Astrocyte (in vitro differentiated cells and primary cell): ENCODE results near the gene ATF7. TPM values are rescaled to one million over a fixed set of nuclear protein-coding genes. Genes with fewer than 3 reads are reported as not detected.

Experiments
- DNase-seq: peaks from one replicate; pipeline ENCODE4 v3.0.0-alpha.2; 2010; ENCODE audit warnings: low read depth
- FAIRE-seq: peaks from 2 replicates; lab custom pipeline; 2011; peaks lifted over from hg19 to GRCh38; lab: Jason Lieb, UNC
- H2AFZ ChIP-seq: 2 replicates; pipeline ENCODE4 v1.6.0; 2012; ENCODE audit warnings: low read depth, low read length, inconsistent platforms
- H3K27ac ChIP-seq: 2 replicates; pipeline ENCODE4 v1.5.1; 2011; ENCODE audit warnings: low read depth, low read length, inconsistent platforms
- H3K27me3 ChIP-seq: 2 replicates; pipeline ENCODE4 v1.6.0; 2011; ENCODE audit warnings: low read length, inconsistent platforms; ENCODE audit not compliant: insufficient read depth
- H3K36me3 ChIP-seq: 2 replicates; pipeline ENCODE4 v1.5.1; 2011; ENCODE audit warnings: low read length, inconsistent platforms; ENCODE audit not compliant: insufficient read depth
- H3K4me1 ChIP-seq: 2 replicates; pipeline ENCODE4 v1.5.1; 2011; ENCODE audit warnings: low read length, inconsistent platforms; ENCODE audit not compliant: insufficient read depth
- H3K4me2 ChIP-seq: 2 replicates; pipeline ENCODE4 v1.6.0; 2012; ENCODE audit warnings: low read length, inconsistent platforms
- H3K4me3 ChIP-seq: 2 replicates; pipeline ENCODE4 v1.5.1; 2011; ENCODE audit warnings: low read depth, mild to moderate bottlenecking, low read length, inconsistent platforms; ENCODE audit not compliant: insufficient read depth
- H3K79me2 ChIP-seq: 2 replicates; pipeline ENCODE4 v1.6.0; 2012; ENCODE audit warnings: mild to moderate bottlenecking, low read length, inconsistent platforms; ENCODE audit not compliant: insufficient read depth
- H3K9ac ChIP-seq: 2 replicates; pipeline ENCODE4 v1.6.0; 2012; ENCODE audit warnings: mild to moderate bottlenecking, low read length, inconsistent platforms
- H3K9me3 ChIP-seq: 2 replicates; pipeline ENCODE4 v1.5.1; 2012; ENCODE audit warnings: low read depth, mild to moderate bottlenecking, low read length, inconsistent platforms; ENCODE audit not compliant: insufficient read depth
- H4K20me1 ChIP-seq: 2 replicates; pipeline ENCODE4 v1.6.0; 2012; ENCODE audit warnings: low read length, inconsistent platforms; ENCODE audit not compliant: insufficient read depth
- H3K27ac Mint-ChIP-seq: one replicate; pipeline ENCODE4 v1.8.0; 2021; ENCODE audit warnings: mild to moderate bottlenecking, mixed read lengths; ENCODE audit not compliant: unreplicated experiment
- H3K27me3 Mint-ChIP-seq: one replicate; pipeline ENCODE4 v1.8.0; 2021; ENCODE audit warnings: low read depth, mixed read lengths; ENCODE audit not compliant: unreplicated experiment
- H3K36me3 Mint-ChIP-seq: one replicate; pipeline ENCODE4 v1.8.0; 2021; ENCODE audit warnings: low read depth, mixed read lengths; ENCODE audit not compliant: unreplicated experiment
- H3K4me1 Mint-ChIP-seq: one replicate; pipeline ENCODE4 v1.8.0; 2021; ENCODE audit warnings: low read depth, mixed read lengths; ENCODE audit not compliant: unreplicated experiment
- H3K4me3 Mint-ChIP-seq: one replicate; pipeline ENCODE4 v1.8.0; 2021; ENCODE audit warnings: mild to moderate bottlenecking, moderate library complexity, mixed read lengths; ENCODE audit not compliant: unreplicated experiment
- H3K9me3 Mint-ChIP-seq: one replicate; pipeline ENCODE4 v1.8.0; 2021; ENCODE audit warnings: mild to moderate bottlenecking, mixed read lengths; ENCODE audit not compliant: unreplicated experiment
- EZH2 ChIP-seq: IDR thresholded peaks from 2 replicates; pipeline ENCODE4 v1.6.1; 2012; ENCODE audit warnings: mild to moderate bottlenecking, low read length, inconsistent platforms; ENCODE audit not compliant: insufficient read depth
- total RNA-seq: library from RNA; stranded (reverse); gene quantifications from 2 replicates; pipeline ENCODE4 v1.2.1, GENCODE V29; 2021
- TF ChIP-seq, protein P1 (sequence below): IDR thresholded peaks from 2 replicates; pipeline ENCODE4 v1.5.1; 2011; ENCODE audit warnings: low read depth, mild to moderate bottlenecking, inconsistent platforms, low read length, moderate library complexity; ENCODE audit not compliant: insufficient read depth

ATF7 gene
- total RNA-seq, 1 donor from 2014 or later = 38.3 TPM

DNA sequence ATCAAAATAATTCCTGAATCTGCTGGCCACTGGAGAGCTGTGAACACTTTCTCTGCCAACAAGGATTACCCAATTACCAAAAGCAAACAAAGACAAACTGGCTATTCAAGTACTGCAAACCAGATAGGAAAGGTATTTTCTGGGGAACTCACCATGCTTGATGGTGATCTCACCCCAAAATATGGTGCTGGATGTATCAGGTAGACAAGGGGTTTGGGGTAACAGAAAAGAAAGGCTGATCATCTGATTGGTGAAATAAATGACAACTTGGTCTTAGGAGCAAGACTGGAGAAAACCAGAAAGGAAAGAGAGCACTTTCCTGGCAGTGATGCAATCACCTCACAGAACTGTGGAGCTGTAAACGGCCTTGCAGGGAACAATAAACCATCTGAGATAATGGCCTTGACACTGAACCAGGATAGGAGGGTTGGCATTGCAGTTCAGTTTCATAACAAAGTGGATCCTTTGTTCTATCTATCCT lies 87.9 kb downstream of the ATF7 start:
- H3K4me3 Mint-ChIP-seq = no peak overlapping the region
- peaks cover 3% of the 10 kb centered on the region for H3K4me1 Mint-ChIP-seq
- Histone ChIP-seq H2AFZ (no peak overlapping the region), H3K4me1 (no peaks in the 10 kb centered on the region), H3K36me3 (peaks cover 50% of the 10 kb centered on the region), H3K27me3 (no peaks in the 10 kb centered on the region), H4K20me1 (peaks cover 4% of the 10 kb centered on the region), H3K79me2 (no peaks in the 10 kb centered on the region), H3K4me2 (no peak overlapping the region), H3K9me3 (no peaks in the 10 kb centered on the region), H3K27ac (no peak overlapping the region), H3K4me3 (no peak overlapping the region), H3K9ac (no peak overlapping the region)
- FAIRE-seq = no peak
- H3K36me3 Mint-ChIP-seq = peaks cover 26% of the 10 kb centered on the region
- peak; percentile 41 for DNase-seq
- peak overlapping the region; percentile 15 for H3K27ac Mint-ChIP-seq
- no peaks in the 10 kb centered on the region for H3K27me3 Mint-ChIP-seq
- H3K9me3 Mint-ChIP-seq = no peaks in the 10 kb centered on the region
- TF ChIP-seq, protein P1, sequence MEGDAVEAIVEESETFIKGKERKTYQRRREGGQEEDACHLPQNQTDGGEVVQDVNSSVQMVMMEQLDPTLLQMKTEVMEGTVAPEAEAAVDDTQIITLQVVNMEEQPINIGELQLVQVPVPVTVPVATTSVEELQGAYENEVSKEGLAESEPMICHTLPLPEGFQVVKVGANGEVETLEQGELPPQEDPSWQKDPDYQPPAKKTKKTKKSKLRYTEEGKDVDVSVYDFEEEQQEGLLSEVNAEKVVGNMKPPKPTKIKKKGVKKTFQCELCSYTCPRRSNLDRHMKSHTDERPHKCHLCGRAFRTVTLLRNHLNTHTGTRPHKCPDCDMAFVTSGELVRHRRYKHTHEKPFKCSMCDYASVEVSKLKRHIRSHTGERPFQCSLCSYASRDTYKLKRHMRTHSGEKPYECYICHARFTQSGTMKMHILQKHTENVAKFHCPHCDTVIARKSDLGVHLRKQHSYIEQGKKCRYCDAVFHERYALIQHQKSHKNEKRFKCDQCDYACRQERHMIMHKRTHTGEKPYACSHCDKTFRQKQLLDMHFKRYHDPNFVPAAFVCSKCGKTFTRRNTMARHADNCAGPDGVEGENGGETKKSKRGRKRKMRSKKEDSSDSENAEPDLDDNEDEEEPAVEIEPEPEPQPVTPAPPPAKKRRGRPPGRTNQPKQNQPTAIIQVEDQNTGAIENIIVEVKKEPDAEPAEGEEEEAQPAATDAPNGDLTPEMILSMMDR = no peak
- no peak for TF ChIP-seq EZH2

DNA sequence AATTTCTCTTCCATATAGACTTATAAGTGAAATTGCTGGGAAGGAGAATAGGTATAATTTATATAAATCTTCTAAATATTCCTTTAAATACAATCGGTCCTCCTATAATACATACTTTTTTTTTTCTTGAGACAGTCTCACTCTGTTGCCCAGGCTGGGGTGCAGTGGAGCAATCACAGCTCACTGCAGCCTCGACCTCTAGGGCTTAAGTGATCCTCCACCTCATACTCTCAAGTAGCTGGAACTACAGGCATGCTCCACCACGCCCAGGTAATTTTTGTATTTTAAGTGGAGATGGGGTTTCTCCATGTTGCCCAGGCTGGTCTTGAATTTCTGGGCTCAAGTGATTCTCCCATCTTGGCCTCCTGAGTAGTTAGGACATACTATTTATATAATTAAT lies 89.2 kb downstream of the ATF7 start:
- peaks cover 3% of the 10 kb centered on the region for H3K4me1 Mint-ChIP-seq
- TF ChIP-seq EZH2 = no peak
- FAIRE-seq = no peak
- no peak overlapping the region for H3K4me3 ChIP-seq
- no peak overlapping the region for H3K9ac ChIP-seq
- no peak overlapping the region for H3K4me2 ChIP-seq
- H3K9me3 Mint-ChIP-seq = no peaks in the 10 kb centered on the region
- H3K36me3 ChIP-seq = peaks cover 46% of the 10 kb centered on the region
- no peaks in the 10 kb centered on the region for H3K27me3 ChIP-seq
- no peak overlapping the region for H2AFZ ChIP-seq
- H3K27ac Mint-ChIP-seq = no peak overlapping the region
- H4K20me1 ChIP-seq = peaks cover 4% of the 10 kb centered on the region
- no peaks in the 10 kb centered on the region for H3K79me2 ChIP-seq
- DNase-seq = no peak
- peaks cover 33% of the 10 kb centered on the region for H3K36me3 Mint-ChIP-seq
- no peak overlapping the region for H3K27ac ChIP-seq
- H3K4me1 ChIP-seq = no peaks in the 10 kb centered on the region
- H3K27me3 Mint-ChIP-seq = no peaks in the 10 kb centered on the region
- no peaks in the 10 kb centered on the region for H3K9me3 ChIP-seq
- H3K4me3 Mint-ChIP-seq = no peak overlapping the region

DNA sequence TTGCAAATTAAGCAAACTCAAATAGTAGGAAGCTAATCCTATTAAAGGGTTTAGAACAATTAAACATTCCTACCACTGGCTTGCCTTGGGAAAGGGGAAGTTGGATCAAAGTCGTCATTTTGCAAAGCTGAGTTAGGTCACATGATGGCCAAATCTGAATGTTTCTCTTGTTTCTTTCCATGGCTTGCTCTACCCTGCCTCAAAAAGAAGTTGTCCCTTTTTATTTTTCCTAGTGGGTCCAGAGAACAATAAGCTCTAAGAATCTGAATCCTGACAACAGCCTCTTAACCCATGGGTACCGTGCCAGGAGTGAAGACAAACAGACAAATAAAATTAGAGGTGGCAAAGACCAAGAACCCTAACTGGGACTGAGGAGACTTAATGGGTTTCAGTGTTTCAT lies 92.7 kb downstream of the ATF7 start:
- Mint-ChIP-seq H3K36me3 (peaks cover 37% of the 10 kb centered on the region), H3K9me3 (no peaks in the 10 kb centered on the region), H3K4me1 (peaks cover 3% of the 10 kb centered on the region), H3K27me3 (no peaks in the 10 kb centered on the region), H3K27ac (no peak overlapping the region), H3K4me3 (no peak overlapping the region)
- Histone ChIP-seq H3K79me2 (no peaks in the 10 kb centered on the region), H3K36me3 (peaks cover 43% of the 10 kb centered on the region), H3K9me3 (no peaks in the 10 kb centered on the region), H2AFZ (no peak overlapping the region), H3K4me2 (no peak overlapping the region), H3K27me3 (no peaks in the 10 kb centered on the region), H3K4me1 (no peaks in the 10 kb centered on the region), H4K20me1 (no peaks in the 10 kb centered on the region), H3K27ac (no peak overlapping the region), H3K4me3 (no peak overlapping the region), H3K9ac (no peak overlapping the region)
- FAIRE-seq = no peak
- DNase-seq = no peak
- no peak for TF ChIP-seq EZH2
- TF ChIP-seq, protein P1 = no peak
